HepG2 (cell line): Measurements from ENCODE around the gene CCM2. TPM values are rescaled to one million over a fixed set of nuclear protein-coding genes. Genes with fewer than 3 reads are reported as not detected.

Experiments used
- KIAA2018 ChIP-seq: sonication (generic); formaldehyde crosslinking; IDR thresholded peaks from 2 replicates; pipeline ENCODE4 v1.5.0; 2020; ENCODE audit warnings: mild to moderate bottlenecking, missing genetic modification reagents, borderline replicate concordance
- TRAFD1 ChIP-seq: sonication (generic); formaldehyde crosslinking; IDR thresholded peaks from 2 replicates; pipeline ENCODE4 v1.5.1; 2020; ENCODE audit warnings: missing genetic modification reagents, mild to moderate bottlenecking, borderline replicate concordance
- ZNF318 ChIP-seq: sonication (generic); formaldehyde crosslinking; IDR thresholded peaks from 2 replicates; pipeline ENCODE4 v1.4.0; 2020; ENCODE audit warnings: mild to moderate bottlenecking, missing genetic modification reagents
- polyA plus RNA-seq, 8 experiments: library from polyadenylated mRNA; depleted of rRNA in 3 of 8; stranded (reverse) in 7 of 8; unstranded in 1 of 8; fragments of >200 nt; fragmentation: Illumina TruSeq in 4 of 8; extraction: Trizol in 4 of 8; gene quantifications; 2 replicates each; pipeline versions ENCODE4 v1.2.1 to v1.2.3, GENCODE V29; 2011 to 2016; ENCODE audit warnings: low read depth in 4 of 8, missing spikeins in 1 of 8, mixed read lengths in 1 of 8; ENCODE audit not compliant: insufficient read depth in 1 of 8
- total RNA-seq, 5 experiments: library from RNA; depleted of rRNA; stranded (reverse); fragments of >200 nt; fragmentation: Illumina TruSeq; extraction: Trizol; gene quantifications; 2 replicates each; pipeline ENCODE4 v1.2.3, GENCODE V29; 2016; ENCODE audit warnings: low read depth in 1 of 5

CCM2 gene
- total and polyA plus RNA-seq, 2 of the 13 experiments (the other 11 are each of a cell fraction or from before 2014, with no cell fraction given), result 13.7 to 15.8 TPM

GRCh38 chr7:45118889-45119331 is 118.9 kb downstream of the CCM2 start (continued):
- TF ChIP-seq KIAA2018 (CRISPR knock-in tag) (no peak), ZNF318 (CRISPR knock-in tag) (no peak), TRAFD1 (CRISPR knock-in tag) (no peak)
